ENCODE results near the gene PACSIN3.
"Not testable (repeated sequence)": the region's sequence is repeated elsewhere in the genome, so short reads cannot be mapped to it uniquely, and the experiment has no call there.

PACSIN3 gene

DNA sequence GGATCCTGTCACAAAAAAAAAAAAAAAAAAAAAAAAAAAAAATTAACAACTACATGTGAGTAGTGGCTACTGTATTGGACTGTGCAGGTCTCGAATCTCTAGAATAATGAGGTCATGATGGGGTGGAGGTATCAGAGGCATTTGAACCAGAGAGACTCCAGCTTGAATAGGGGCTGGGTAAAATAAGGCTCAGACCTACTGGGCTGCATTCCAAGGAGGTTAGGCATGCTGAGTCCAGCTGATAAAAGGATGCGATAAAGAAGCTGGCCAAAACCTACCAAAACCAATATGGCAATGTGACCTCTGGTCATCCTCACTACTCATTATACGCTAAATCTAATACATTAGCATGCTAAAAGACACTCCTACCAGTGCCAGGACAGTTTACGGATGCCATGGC is 5.9 kb upstream of the PACSIN3 start:
- H3K4me3 ChIP-seq (ENCODE audit: low read length): no peak overlapping the region
- no peak for TF ChIP-seq CTCF (conservative IDR thresholded peaks at IDR 0.05; ENCODE audit: low read depth, low read length)
- no peak for DNase-seq (ENCODE audit: low read depth)

DNA sequence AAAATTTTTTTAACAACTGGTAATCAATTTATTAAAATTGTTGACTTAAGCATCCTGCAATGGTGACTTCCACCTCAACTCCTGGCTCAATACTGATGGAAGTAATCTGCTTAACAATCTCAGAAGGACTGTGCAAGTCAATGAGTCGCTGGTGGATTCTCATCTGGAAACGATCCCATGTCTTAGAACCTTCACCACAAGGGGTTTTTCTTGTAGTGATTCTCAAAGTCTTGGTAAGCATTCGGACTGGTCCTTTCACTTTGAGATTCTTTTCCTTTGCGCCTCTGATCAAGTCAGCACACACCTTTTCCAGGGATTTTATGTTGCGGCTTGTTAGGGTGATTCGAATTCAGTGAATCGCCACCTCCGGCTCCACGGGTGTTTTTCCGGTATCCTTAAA is 4.9 kb upstream of the PACSIN3 start:
- not testable (repeated sequence) for DNase-seq (ENCODE audit: low read depth); H3K4me3 ChIP-seq (ENCODE audit: low read length)

- DNase-seq (ENCODE audit: low read depth): no peak
- no peak for TF ChIP-seq CTCF (conservative IDR thresholded peaks at IDR 0.05; ENCODE audit: low read depth, low read length)
- H3K4me3 ChIP-seq (ENCODE audit: low read length): no peak overlapping the region
Observed at GRCh38 chr11:47189100-47189834, 3.0 kb upstream of the PACSIN3 start.

- TF ChIP-seq CTCF (conservative IDR thresholded peaks at IDR 0.05; ENCODE audit: low read depth, low read length): no peak
- no peak overlapping the region for H3K4me3 ChIP-seq (ENCODE audit: low read length)
- DNase-seq (ENCODE audit: low read depth): no peak
Observed at GRCh38 chr11:47188259-47188658, 2.0 kb upstream of the PACSIN3 start.

- TF ChIP-seq CTCF (conservative IDR thresholded peaks at IDR 0.05; ENCODE audit: low read depth, low read length): no peak
- H3K4me3 ChIP-seq (ENCODE audit: low read length): peak overlapping the region; percentile 50
- DNase-seq (ENCODE audit: low read depth): no peak
Observed at GRCh38 chr11:47187723-47188122, 1.5 kb upstream of the PACSIN3 start.

DNA sequence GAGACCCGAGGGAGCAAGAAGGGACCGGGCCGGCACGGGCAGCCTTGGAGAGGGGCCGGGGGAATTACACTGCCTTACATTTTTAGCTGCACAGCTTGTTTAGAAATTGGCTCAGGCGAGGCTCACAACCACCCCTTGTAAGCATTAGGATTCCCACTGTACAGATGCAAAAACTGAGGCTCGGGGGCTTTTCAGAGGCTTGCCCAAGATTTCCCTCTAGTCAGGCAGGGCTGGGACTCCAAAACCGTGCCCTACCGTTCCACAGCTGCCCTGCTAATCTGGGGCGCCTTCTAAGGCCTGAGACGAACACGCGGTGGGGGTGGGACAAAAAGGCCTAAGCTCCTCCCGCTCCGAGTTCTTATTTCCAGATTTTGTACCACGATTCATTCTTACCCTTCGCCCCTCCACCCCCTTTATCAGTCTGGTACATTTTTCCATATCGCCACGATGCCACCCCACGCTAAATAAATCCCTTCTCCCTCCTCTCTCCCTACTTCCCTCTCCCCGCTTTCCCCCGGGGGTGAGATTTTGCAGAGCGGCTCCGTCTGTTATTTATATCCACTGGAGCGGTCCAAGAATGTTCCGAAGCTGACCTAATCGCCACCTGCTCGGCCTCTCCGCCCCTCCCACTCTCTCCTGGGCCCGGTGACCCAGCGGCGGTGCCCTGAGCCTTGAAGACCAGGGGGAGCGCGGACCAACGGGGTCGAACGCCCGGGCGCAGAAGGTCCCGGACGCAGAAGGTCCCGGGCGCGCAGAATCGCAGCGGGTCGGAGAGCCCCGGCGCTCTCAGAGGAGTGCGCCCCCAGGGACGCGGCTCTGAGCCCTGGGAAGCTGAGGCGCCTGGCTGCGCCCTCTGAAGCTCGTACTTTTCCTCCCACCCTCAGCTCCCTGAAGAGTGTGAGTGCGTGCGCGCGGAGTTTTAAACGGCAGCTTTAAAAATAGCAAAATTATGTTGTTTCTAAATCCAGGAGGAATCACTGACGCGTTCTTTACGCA is 764 bp upstream of the PACSIN3 start:
- DNase-seq (ENCODE audit: low read depth): no peak
- H3K4me3 ChIP-seq (ENCODE audit: low read length): peak overlapping the region; percentile 50
- no peak for TF ChIP-seq CTCF (conservative IDR thresholded peaks at IDR 0.05; ENCODE audit: low read depth, low read length)

- H3K4me3 ChIP-seq (ENCODE audit: low read length): peak overlapping the region; percentile 51
- no peak for DNase-seq (ENCODE audit: low read depth)
- TF ChIP-seq CTCF (conservative IDR thresholded peaks at IDR 0.05; ENCODE audit: low read depth, low read length): no peak
Observed at GRCh38 chr11:47185305-47186075, 744 bp downstream of the PACSIN3 start.
